Lower leg skin (tissue), 4 donors: ENCODE data around the gene MICU1. TPM values are rescaled to one million over a fixed set of nuclear protein-coding genes. Genes with fewer than 3 reads are reported as not detected.

Experiments used
- DNase-seq, 2 donors: peaks; one replicate each; pipeline ENCODE4 v3.0.0-alpha.2; 2019; ENCODE audit warnings: low spot score in 2 of 2
- H3K4me3 ChIP-seq: fragments of 200-600 bp; sonication (generic); 2 replicates; pipeline ENCODE4 v1.5.1; 2017; ENCODE audit warnings: mild to moderate bottlenecking, low read depth; ENCODE audit not compliant: poor library complexity, severe bottlenecking
- POLR2A ChIP-seq, 2 donors: fragments of 450-650 bp; IDR thresholded peaks; one replicate each; pipeline ENCODE4 v1.6.1; 2016 to 2017; ENCODE audit warnings: antibody characterized with exemption in 2 of 2, mild to moderate bottlenecking in 1 of 2, moderate library complexity in 1 of 2
- WGBS, 2 donors: methylation state at CpG; one replicate each; pipeline ENCODE4 v1.1.5; 2018; 5-methylcytosine and 5-hydroxymethylcytosine counted together
- intact Hi-C: fragments of 100-400 bp; cut with DNase I; formaldehyde crosslinking; loops from one replicate; pipeline ENCODE4 v1.15.0; 2023; ENCODE audit warnings: low total_unique reads
- total RNA-seq, 4 donors: library from RNA; depleted of rRNA; stranded (reverse); fragments of >200 nt; gene quantifications; one replicate each; pipeline ENCODE4 v1.1.0, GENCODE V29; 2016
- TF ChIP-seq, protein P1 (sequence below), 3 donors: fragments of 450-650 bp; IDR thresholded peaks; one replicate each; pipeline ENCODE4 v1.5.1; 2016; ENCODE audit warnings: antibody characterized with exemption in 3 of 3, mild to moderate bottlenecking in 3 of 3, moderate library complexity in 2 of 3

Gene MICU1
- total RNA-seq, 4 donors from 2014 or later = 36.8 to 54.6 (median 46.8) TPM

DNA sequence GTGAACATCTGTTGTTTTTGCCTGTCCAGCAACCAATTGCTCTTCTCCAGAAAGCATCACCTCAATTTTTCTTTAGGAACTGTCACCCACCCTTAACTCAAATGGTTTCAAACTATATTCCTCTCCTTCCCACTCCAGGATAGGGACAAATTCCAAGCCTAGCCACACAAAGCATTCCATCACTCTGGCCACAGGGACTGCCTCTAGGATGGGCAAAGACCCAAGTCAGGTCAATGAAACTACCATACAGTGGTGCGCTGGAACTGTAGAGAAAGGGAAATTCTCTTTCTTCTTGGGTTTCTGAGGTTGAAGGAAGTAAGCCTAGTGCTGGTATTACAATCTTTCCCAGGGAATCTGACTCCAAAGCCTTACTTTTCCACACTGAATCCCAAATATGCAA lies 3.6 kb downstream of the MICU1 start:
- H3K4me3 ChIP-seq = no peak overlapping the region
- TF ChIP-seq, protein P1, sequence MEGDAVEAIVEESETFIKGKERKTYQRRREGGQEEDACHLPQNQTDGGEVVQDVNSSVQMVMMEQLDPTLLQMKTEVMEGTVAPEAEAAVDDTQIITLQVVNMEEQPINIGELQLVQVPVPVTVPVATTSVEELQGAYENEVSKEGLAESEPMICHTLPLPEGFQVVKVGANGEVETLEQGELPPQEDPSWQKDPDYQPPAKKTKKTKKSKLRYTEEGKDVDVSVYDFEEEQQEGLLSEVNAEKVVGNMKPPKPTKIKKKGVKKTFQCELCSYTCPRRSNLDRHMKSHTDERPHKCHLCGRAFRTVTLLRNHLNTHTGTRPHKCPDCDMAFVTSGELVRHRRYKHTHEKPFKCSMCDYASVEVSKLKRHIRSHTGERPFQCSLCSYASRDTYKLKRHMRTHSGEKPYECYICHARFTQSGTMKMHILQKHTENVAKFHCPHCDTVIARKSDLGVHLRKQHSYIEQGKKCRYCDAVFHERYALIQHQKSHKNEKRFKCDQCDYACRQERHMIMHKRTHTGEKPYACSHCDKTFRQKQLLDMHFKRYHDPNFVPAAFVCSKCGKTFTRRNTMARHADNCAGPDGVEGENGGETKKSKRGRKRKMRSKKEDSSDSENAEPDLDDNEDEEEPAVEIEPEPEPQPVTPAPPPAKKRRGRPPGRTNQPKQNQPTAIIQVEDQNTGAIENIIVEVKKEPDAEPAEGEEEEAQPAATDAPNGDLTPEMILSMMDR (IDR thresholded peaks at IDR 0.05) = no peak
- no peak for TF ChIP-seq POLR2A (IDR thresholded peaks at IDR 0.05)
- WGBS, 2 donors = 96 to 100% methylated on average over 1 of the region's 1 CpG
- intact Hi-C loops = no loop called here
- no peak for DNase-seq

DNA sequence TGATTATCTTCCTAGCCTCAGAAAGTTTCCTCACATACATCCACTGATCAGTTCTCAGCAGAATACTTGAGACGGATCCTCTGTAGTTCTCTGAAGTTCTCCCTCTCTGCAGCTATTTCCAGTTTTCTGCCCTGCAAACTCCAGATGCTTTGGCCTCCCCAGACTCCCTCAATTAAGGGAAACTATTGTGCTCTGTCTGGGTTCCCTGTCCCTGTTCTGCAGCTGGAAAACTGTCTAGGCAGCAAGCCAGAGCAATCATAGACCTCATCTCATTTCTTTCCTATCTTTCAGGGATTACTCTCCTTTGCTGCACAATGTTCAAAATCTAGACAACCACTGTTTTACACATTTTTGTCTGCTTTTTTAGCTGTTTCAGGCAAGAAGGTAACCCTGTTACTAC lies 9.2 kb downstream of the MICU1 start:
- no peak for TF ChIP-seq POLR2A (IDR thresholded peaks at IDR 0.05)
- TF ChIP-seq, protein P1 (IDR thresholded peaks at IDR 0.05) = no peak

DNA sequence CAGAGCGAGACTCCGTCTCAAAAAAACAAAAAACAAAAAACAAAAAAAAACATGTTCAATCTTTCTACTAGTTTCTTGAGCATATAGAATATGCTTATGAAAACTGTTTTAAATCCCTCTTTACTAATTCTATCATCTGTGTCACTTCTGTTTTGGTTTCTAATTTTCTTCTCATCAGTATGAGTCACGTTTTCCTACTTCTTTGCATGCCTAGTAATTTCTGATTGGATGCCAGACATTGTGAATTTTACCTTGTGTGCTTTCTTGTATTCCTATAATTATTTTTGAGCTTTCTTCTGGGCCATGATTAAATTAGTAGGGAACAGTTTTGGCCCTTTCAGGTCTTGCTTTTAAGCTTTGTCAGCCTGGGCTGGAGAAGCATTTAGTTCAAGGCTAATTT lies 9.9 kb downstream of the MICU1 start:
- DNase-seq = no peak
- TF ChIP-seq, protein P1 (IDR thresholded peaks at IDR 0.05) = no peak
- no peak for TF ChIP-seq POLR2A (IDR thresholded peaks at IDR 0.05)
- intact Hi-C loops = no loop called here
- 76% methylated on average over 3 of the region's 3 CpGs for WGBS, 2 donors
- H3K4me3 ChIP-seq = no peak overlapping the region

More for the DNA sequence above, 9.2 kb downstream of the MICU1 start:
- intact Hi-C loops = no loop called here
- H3K4me3 ChIP-seq = no peak overlapping the region
- no peak for DNase-seq
- 60 to 67% methylated on average over 1 of the region's 1 CpG for WGBS, 2 donors

DNA sequence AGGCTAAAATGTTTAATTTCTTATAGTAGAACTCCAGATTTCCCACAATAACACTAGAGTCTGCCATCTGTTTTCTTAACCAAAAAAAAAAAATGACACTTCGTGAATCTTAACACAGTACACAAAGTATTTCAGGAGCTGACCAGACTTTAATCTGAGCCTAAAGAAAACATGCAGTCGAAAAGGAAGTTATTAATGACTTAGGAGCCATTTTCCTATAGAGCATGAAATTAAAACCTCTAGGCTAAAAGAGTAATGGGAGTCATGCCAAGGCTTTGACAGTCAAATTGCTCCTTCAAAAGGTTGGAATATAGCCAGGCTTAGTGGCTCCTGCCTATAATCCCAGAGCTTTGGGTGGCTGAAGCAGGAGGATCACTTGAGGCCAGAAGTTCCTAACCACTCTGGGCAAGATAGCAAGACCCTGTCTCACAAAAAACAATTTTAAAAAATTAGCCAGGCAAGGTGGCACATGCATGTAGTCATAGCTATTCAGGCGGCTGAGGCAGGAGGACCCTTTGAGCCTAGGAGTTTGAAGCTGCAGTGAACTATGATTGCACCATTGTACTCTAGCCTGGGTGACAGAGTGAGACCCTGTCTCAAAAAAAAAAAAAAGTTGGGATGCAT lies 13.6 kb downstream of the MICU1 start:
- DNase-seq = no peak
- 30 to 37% methylated on average over 3 of the region's 3 CpGs for WGBS, 2 donors
- no peak for TF ChIP-seq POLR2A (IDR thresholded peaks at IDR 0.05)
- TF ChIP-seq, protein P1 (IDR thresholded peaks at IDR 0.05) = no peak

DNA sequence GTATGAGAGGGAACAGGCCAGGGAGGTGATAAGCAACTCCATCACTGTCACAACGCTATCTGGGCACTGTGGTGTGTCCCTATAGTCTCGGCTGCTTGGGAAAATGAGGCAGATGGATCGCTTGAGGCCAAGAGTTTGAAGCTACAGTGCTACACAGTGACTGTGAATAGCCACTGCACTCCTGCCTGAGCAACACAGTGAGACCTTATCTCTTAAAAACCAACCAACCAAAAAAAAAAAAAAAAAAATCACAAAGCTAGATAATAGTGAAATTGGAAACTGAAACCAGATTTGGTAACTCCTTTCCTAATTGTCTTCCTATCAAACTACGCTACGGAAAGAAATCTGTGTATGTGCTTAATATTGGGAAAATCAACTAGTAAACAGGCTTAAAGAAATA lies 14.1 kb downstream of the MICU1 start:
- intact Hi-C loops = no loop called here
- no peak for TF ChIP-seq POLR2A (IDR thresholded peaks at IDR 0.05)
- TF ChIP-seq, protein P1 (IDR thresholded peaks at IDR 0.05) = no peak
- DNase-seq = no peak
- 73% methylated on average over 5 of the region's 5 CpGs for WGBS, 2 donors
- no peak overlapping the region for H3K4me3 ChIP-seq

More for the DNA sequence above, 13.6 kb downstream of the MICU1 start:
- intact Hi-C loops = no loop called here
- no peak overlapping the region for H3K4me3 ChIP-seq

DNA sequence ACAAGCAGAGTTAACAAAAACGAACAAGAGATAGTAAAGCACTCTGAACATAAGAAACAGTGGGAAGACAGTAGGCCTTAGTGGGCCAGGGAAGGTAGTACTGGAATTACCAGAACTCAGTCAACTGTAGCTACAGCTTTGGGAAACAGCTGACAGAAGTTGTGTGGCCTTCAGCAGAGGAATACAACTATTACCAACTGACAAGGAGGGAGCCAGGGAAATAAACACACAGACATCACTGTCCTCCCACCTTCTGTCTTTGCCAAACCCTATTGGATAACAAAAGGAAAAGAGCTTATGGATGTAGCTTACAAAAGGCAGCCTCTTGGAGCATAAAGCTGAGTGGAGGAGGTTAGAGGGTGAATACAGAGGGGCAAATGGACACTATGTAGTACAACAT lies 15.4 kb downstream of the MICU1 start:
- intact Hi-C loops = no loop called here
- TF ChIP-seq, protein P1 (IDR thresholded peaks at IDR 0.05) = no peak
- no peak for TF ChIP-seq POLR2A (IDR thresholded peaks at IDR 0.05)

More for the DNA sequence above, 15.4 kb downstream of the MICU1 start:
- WGBS, 2 donors = 81 to 87% methylated on average over 1 of the region's 1 CpG
- no peak overlapping the region for H3K4me3 ChIP-seq
- no peak for DNase-seq
